GM12874 (cell line): ENCODE results near the gene PRPF31.

Experiments
- CTCF ChIP-seq: IDR thresholded peaks from 2 replicates; pipeline ENCODE4 v1.5.1; 2011; ENCODE audit warnings: low read depth, mild to moderate bottlenecking, control low read depth, low read length, moderate library complexity; ENCODE audit not compliant: insufficient read depth

PRPF31 gene

GRCh38 chr19:54115109-54116063 lies at the start of gene PRPF31, which contains the start of gene TFPT:
PRPF31 (plus strand) TSS chr19:54115754; CDS start chr19:54118279, 2,525 bp downstream.
TFPT (minus strand) TSS chr19:54115657; CDS start chr19:54115269, 388 bp downstream.
- no peak for TF ChIP-seq CTCF

GRCh38 chr19:54069470-54069869 lies 46.1 kb upstream of the PRPF31 start:
- TF ChIP-seq CTCF, result no peak

- TF ChIP-seq CTCF, result no peak
These were observed 41.7 kb upstream of the PRPF31 start for GRCh38 chr19:54073829-54074228.

- TF ChIP-seq CTCF, result no peak
These were observed 40.7 kb upstream of the PRPF31 start for GRCh38 chr19:54074851-54075250.

GRCh38 chr19:54077334-54077733 lies 38.2 kb upstream of the PRPF31 start:
- no peak for TF ChIP-seq CTCF

GRCh38 chr19:54081032-54081431 lies 34.5 kb upstream of the PRPF31 start, which contains the start of gene TARM1:
TARM1 (minus strand) TSS chr19:54081365; CDS start chr19:54081340, 25 bp downstream.
- TF ChIP-seq CTCF, result no peak

GRCh38 chr19:54084410-54084809 lies 31.1 kb upstream of the PRPF31 start:
- no peak for TF ChIP-seq CTCF
